GM12873 (cell line): Measurements from ENCODE around the gene UBC.

Source experiments
- TF ChIP-seq, protein P1 (sequence below): IDR thresholded peaks from 2 replicates; pipeline ENCODE4 v1.5.1; 2012; ENCODE audit warnings: low read depth, mild to moderate bottlenecking, moderate library complexity, low read length, control low read depth; ENCODE audit not compliant: insufficient read depth; ENCODE audit errors: missing control alignments

UBC gene

DNA sequence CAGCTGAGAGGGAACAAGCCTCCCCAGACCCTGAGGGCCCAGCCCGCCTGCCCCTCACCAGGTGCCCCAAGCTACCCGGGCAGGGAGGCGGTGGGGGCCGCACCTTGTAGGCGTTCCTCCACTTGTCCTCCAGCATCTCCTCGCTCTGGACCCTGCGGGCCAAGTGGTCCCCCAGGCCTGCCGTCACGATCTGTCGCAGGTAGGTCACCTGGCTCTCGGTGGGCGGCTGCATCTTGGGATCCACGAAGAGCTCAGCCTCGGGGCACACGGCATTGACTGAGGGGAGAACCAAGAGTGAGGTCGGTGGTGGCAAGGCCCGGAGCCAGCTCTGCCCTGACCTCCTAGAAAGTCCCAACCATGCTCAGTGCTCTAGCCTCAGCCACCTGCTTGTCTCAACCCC, 37.8 kb upstream of the UBC start:
- TF ChIP-seq, protein P1, sequence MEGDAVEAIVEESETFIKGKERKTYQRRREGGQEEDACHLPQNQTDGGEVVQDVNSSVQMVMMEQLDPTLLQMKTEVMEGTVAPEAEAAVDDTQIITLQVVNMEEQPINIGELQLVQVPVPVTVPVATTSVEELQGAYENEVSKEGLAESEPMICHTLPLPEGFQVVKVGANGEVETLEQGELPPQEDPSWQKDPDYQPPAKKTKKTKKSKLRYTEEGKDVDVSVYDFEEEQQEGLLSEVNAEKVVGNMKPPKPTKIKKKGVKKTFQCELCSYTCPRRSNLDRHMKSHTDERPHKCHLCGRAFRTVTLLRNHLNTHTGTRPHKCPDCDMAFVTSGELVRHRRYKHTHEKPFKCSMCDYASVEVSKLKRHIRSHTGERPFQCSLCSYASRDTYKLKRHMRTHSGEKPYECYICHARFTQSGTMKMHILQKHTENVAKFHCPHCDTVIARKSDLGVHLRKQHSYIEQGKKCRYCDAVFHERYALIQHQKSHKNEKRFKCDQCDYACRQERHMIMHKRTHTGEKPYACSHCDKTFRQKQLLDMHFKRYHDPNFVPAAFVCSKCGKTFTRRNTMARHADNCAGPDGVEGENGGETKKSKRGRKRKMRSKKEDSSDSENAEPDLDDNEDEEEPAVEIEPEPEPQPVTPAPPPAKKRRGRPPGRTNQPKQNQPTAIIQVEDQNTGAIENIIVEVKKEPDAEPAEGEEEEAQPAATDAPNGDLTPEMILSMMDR: no peak

DNA sequence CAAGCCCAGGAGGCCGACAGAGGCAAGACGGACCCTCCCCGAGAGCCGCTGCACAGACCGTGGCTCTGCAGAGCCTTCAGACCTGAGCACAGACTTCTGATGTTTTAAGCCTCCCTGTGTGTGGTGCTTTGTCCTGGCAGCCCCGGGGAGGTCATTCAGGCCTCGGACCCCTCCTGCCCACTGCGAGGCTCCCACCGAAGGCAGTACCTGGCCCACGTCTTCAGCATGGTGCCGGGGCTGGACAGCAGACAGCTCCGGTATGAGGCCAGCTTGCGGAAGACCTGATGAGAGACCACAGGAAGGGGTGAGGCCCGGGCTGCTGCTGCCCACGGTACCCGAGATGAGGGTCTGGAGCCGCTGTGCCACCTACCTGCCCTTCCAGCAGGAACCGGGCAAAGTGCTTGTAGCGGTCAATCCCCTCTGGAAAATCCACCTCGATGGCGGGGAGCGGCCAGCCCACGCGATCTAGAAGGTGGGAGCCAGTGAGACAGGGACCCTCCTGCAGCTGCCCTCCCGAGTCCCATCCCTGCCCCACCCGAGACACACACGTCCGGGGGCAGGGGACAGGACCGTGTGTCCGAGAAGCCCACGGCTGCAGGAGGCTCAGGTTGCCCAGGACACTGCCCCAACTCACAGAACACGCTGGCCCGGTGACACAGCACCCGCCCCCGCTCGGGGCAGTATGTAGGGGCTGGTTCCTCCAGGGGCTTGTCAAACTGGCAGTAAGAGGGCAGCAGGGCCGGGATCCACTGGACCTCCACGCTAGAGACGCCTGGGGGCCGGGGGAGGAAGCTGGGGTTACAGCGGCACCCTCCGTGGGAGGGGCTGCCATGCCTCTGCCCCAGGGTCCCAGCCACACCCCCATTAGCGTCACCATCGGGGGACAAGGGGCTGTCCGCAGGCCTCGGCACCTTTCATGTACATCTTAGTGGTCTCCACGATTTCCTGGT, 35.6 kb upstream of the UBC start:
- TF ChIP-seq, protein P1: no peak

DNA sequence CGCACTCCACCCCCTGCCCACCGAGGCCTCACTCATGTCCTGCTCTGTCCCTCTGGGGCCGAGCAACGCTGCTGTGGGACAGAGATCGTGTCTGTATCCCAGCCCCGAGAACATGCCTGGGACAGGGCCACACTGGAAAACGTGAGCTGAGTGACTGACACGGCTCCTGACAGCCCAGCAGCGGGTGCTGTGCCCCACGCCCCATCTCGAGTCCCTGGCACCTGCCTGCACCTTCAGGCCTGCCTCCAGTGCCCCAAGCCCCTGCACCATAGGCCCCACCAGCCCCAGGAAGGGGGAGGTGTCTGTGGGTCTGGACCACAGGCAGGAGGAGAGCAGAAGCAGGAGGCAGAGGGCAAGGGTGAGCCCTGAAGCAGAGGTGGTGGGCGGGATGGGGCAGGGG, 34.6 kb upstream of the UBC start:
- TF ChIP-seq, protein P1: no peak

DNA sequence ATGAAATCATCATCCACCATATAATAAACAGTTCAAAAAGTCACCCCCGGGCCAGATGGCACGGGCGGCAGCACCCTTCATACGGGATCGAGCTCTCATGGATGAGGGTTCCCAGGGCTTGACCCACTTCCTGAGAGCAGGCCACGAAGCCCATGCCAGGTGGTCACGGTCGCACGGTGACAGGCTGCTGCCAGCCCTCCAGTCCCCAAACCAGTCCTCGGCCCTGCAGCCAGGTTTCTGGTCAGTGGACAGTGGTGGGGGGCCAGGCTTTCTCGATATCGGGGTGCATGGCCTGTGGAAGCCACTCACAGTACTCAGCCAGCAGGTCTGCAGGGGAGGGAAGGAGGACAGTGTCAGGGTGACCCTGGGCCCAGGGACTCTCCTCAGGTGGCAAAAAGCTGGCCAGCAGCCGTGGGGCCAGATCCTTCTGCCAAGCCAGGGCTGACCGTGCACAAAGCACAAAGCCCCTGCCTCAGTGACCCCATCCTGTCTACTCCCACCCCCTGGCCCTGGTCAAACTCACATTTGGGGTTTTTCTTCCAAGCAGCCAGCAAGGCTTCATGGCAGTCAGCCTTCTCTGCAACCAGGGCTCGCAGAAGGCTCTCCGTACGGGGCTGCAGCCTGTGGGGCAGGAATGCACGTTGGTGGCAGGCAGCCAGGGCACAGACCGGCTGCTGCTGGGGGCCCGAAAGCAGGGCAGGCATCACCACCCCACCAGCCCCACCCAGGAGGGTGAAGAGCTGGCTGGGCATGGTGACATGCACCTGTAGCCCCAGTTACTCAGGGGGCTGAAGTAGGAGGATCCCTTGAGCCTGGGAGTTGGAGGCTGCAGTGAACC, 33.3 kb upstream of the UBC start:
- TF ChIP-seq, protein P1: no peak

DNA sequence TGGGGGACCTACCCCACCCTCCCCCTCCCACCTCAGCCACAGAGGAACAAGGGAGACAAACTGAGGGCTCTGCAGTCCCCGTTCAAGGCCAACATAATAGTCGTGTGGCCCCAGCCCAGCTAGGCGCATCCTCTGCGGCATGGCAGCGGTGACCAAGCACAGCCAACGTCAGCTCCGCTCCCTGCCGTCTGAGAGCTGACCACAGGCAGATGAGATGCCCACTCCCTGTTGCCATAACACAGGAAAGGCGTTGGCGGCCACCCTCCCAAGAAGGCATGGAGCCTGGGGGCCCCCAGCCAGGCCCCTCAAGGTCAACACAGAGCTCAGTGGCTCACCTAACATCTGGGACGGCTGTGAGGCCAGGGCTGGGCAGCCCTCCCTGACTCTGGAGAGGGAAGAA, 32.6 kb upstream of the UBC start:
- TF ChIP-seq, protein P1: no peak

DNA sequence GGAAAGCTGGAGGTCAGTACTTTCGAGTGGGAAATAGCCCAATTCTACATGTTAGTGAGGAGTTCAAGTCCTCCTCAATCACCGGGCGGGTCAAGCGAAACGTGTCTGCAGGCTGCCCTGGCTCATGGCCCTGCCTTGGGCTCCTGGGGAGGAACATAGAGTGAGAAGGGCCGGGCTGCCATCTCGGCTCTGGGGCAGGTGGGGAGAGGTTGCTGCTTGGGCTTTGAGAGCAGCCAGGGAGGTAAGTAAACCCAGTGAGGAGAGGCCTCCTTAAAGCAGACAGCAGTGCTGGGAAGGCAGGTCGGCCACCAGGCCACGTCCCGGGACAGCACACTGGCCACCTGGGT, 32.0 kb upstream of the UBC start:
- TF ChIP-seq, protein P1: no peak

DNA sequence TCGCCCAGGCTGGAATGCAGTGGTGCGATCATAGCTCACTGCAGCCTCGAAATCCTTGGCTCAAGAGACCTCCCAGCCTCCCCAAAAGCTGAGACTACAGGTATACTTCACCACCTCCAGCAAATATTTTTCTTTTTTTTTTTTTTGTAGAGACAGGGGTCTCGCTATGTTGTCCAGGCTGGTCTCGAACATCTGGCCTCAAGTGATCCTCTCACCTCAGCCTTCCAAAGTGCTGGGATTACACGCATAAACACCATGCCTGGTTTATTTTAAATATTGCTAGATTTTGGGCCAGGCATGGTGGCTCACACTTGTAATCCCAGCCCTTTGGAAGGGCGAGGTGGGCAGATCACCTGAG, 26.7 kb upstream of the UBC start:
- TF ChIP-seq, protein P1: no peak
